Myometrial cell (primary cell): ENCODE data around the gene PSMB9. TPM values are rescaled to one million over a fixed set of nuclear protein-coding genes. Genes with fewer than 3 reads are reported as not detected.

Experiments used
- total RNA-seq: library from RNA; depleted of rRNA; stranded (reverse); fragments of >200 nt; gene quantifications from 2 replicates; pipeline ENCODE4 v1.2.3, GENCODE V29; 2015

The PSMB9 gene
- total RNA-seq = 29.4 and 34.6 TPM in 2 replicates

GRCh38 chr6:32853541-32854375, at the start of gene PSMB9, which contains the start of gene TAP1:
Gene PSMB9, plus strand, starts transcription at chr6:32854192. Its CDS starts 38 bp downstream, at chr6:32854230.
Gene TAP1, minus strand, starts transcription at chr6:32853704. Its CDS starts 68 bp downstream, at chr6:32853636.

GRCh38 chr6:32816746-32817204, 37.2 kb upstream of the PSMB9 start, which contains the start of gene HLA-DOB:
Gene HLA-DOB, minus strand, starts transcription at chr6:32817002. Its CDS starts 51 bp downstream, at chr6:32816951.

GRCh38 chr6:32838114-32838958, 15.7 kb upstream of the PSMB9 start, which contains the start of gene TAP2:
Gene TAP2, minus strand, starts transcription at chr6:32838739. Its CDS starts 506 bp downstream, at chr6:32838233.

GRCh38 chr6:32843979-32844838, 9.8 kb upstream of the PSMB9 start, which contains the start of gene PSMB8:
Gene PSMB8, minus strand, starts transcription at chr6:32844047. Its CDS starts 51 bp downstream, at chr6:32843996.

Other genes starting within 250 kb of the PSMB9 start
- gene HLA-DQA1, start 216.8 kb upstream of the PSMB9 start, total RNA-seq = not detected in 2 replicates
- gene HLA-DQB1, start 187.5 kb upstream of the PSMB9 start, total RNA-seq = not detected in 2 replicates
- not detected in 2 replicates for gene HLA-DQA2, start 112.8 kb upstream of the PSMB9 start, total RNA-seq
- gene HLA-DQB2, start 90.7 kb upstream of the PSMB9 start, total RNA-seq = not detected in 2 replicates
- 0.29 and 1.1 TPM in 2 replicates for gene HLA-DOB, start 37.2 kb upstream of the PSMB9 start, total RNA-seq
- 13.8 and 15.6 TPM in 2 replicates for gene TAP2, start 15.5 kb upstream of the PSMB9 start, total RNA-seq
- 77.6 and 79.8 TPM in 2 replicates for gene PSMB8, start 10.1 kb upstream of the PSMB9 start, total RNA-seq
- 43.8 and 54.9 TPM in 2 replicates for gene TAP1, start 488 bp upstream of the PSMB9 start, total RNA-seq
- not detected in 2 replicates for gene HLA-DMB, start 86.8 kb downstream of the PSMB9 start, total RNA-seq
- gene HLA-DMA, start 98.9 kb downstream of the PSMB9 start, total RNA-seq = 0.29 and 4.1 TPM in 2 replicates
- 89.4 and 124 TPM in 2 replicates for gene BRD2, start 114.4 kb downstream of the PSMB9 start, total RNA-seq
- gene HLA-DOA, start 155.4 kb downstream of the PSMB9 start, total RNA-seq = not detected in 2 replicates
- 3.7 and 8.7 TPM in 2 replicates for gene HLA-DPA1, start 219.5 kb downstream of the PSMB9 start, total RNA-seq
- gene HLA-DPB1, start 221.8 kb downstream of the PSMB9 start, total RNA-seq = 20.9 and 89.1 TPM in 2 replicates